Trophoblast cell (in vitro differentiated cells and primary cell): ENCODE data around the gene JUN.

Experiments
- DNase-seq, 2 donors: peaks; one replicate each; pipeline ENCODE4 v3.0.0-alpha.2; 2016
- H2AFZ ChIP-seq: 2 replicates; pipeline ENCODE4 v1.6.1; 2013; ENCODE audit warnings: low read length, moderate library complexity, mild to moderate bottlenecking; ENCODE audit not compliant: insufficient read depth, poor library complexity
- H2AK5ac ChIP-seq: 2 replicates; pipeline ENCODE4 v1.6.1; 2013; ENCODE audit warnings: mild to moderate bottlenecking, low read length
- H2BK120ac ChIP-seq: 2 replicates; pipeline ENCODE4 v1.6.1; 2013; ENCODE audit warnings: low read length, mild to moderate bottlenecking, moderate library complexity; ENCODE audit not compliant: insufficient read depth, poor library complexity
- H2BK12ac ChIP-seq: 2 replicates; pipeline ENCODE4 v1.6.1; 2013; ENCODE audit warnings: mild to moderate bottlenecking, low read length, moderate library complexity
- H2BK5ac ChIP-seq: 2 replicates; pipeline ENCODE4 v1.6.1; 2013; ENCODE audit warnings: low read length, low read depth, moderate library complexity, mild to moderate bottlenecking; ENCODE audit not compliant: poor library complexity
- H3K14ac ChIP-seq: 2 replicates; pipeline ENCODE4 v1.6.1; 2013; ENCODE audit warnings: mild to moderate bottlenecking, low read length
- H3K18ac ChIP-seq: 2 replicates; pipeline ENCODE4 v1.6.1; 2013; ENCODE audit warnings: mild to moderate bottlenecking, low read length
- H3K23ac ChIP-seq: 2 replicates; pipeline ENCODE4 v1.6.1; 2013; ENCODE audit warnings: low read length
- H3K27ac ChIP-seq: 2 replicates; pipeline ENCODE4 v1.5.1; 2013; ENCODE audit warnings: low read depth, mild to moderate bottlenecking, inconsistent platforms, low read length, moderate library complexity
- H3K27me3 ChIP-seq: 2 replicates; pipeline ENCODE4 v1.6.1; 2013; ENCODE audit warnings: inconsistent platforms, mild to moderate bottlenecking, low read length, moderate library complexity; ENCODE audit not compliant: insufficient read depth
- H3K36me3 ChIP-seq, 2 experiments: 1 replicate in 1 of 2; 2 replicates in 1 of 2; pipeline ENCODE4 v1.6.1; 2013; ENCODE audit warnings: low read length in 2 of 2, mild to moderate bottlenecking in 2 of 2, moderate library complexity in 1 of 2; ENCODE audit not compliant: insufficient read depth in 2 of 2, control insufficient read depth in 1 of 2
- H3K4ac ChIP-seq: 2 replicates; pipeline ENCODE4 v1.6.1; 2013; ENCODE audit warnings: low read depth, mild to moderate bottlenecking, low read length, moderate library complexity
- H3K4me1 ChIP-seq, 2 experiments: 1 replicate in 1 of 2; 2 replicates in 1 of 2; pipeline ENCODE4 v1.6.1; 2013; ENCODE audit warnings: low read length in 2 of 2, mild to moderate bottlenecking in 2 of 2, moderate library complexity in 1 of 2; ENCODE audit not compliant: insufficient read depth in 2 of 2, control insufficient read depth in 1 of 2
- H3K4me2 ChIP-seq: 2 replicates; pipeline ENCODE4 v1.6.1; 2013; ENCODE audit warnings: inconsistent platforms, mild to moderate bottlenecking, low read length, moderate library complexity
- H3K4me3 ChIP-seq: 2 replicates; pipeline ENCODE4 v1.5.1; 2013; ENCODE audit warnings: mild to moderate bottlenecking, low read depth, low read length, inconsistent platforms
- H3K79me1 ChIP-seq: one replicate; pipeline ENCODE4 v1.6.1; 2013; ENCODE audit warnings: low read length
- H3K79me2 ChIP-seq: 2 replicates; pipeline ENCODE4 v1.6.1; 2013; ENCODE audit warnings: low read length, mild to moderate bottlenecking; ENCODE audit not compliant: control insufficient read depth, insufficient read depth, poor library complexity
- H3K9ac ChIP-seq: 2 replicates; pipeline ENCODE4 v1.6.1; 2013; ENCODE audit warnings: mild to moderate bottlenecking, low read length
- H3K9me3 ChIP-seq: 2 replicates; pipeline ENCODE4 v1.6.1; 2013; ENCODE audit warnings: low read depth, mild to moderate bottlenecking, control low read depth, inconsistent platforms, low read length; ENCODE audit not compliant: insufficient read depth
- H4K12ac ChIP-seq: 2 replicates; pipeline ENCODE4 v1.6.1; 2013; ENCODE audit warnings: low read depth, mild to moderate bottlenecking, low read length, moderate library complexity
- H4K8ac ChIP-seq: 2 replicates; pipeline ENCODE4 v1.6.1; 2013; ENCODE audit warnings: low read depth, mild to moderate bottlenecking, low read length, moderate library complexity
- H4K91ac ChIP-seq: one replicate; pipeline ENCODE4 v1.6.1; 2013; ENCODE audit warnings: low read depth, mild to moderate bottlenecking, low read length, moderate library complexity
- WGBS: extraction: QIAGEN DNeasy Blood & Tissue Kit; methylation state at CpG from one replicate; pipeline ENCODE4 v1.1.7; 2013; ENCODE audit warnings: missing lambda C conversion rate; ENCODE audit not compliant: insufficient read length, insufficient coverage; ENCODE audit errors: extremely low coverage; 5-methylcytosine and 5-hydroxymethylcytosine counted together

Gene JUN

GRCh38 chr1:58738876-58739275, 45.0 kb downstream of the JUN start:
- Histone ChIP-seq H3K4ac (no peak overlapping the region), H3K18ac (no peak overlapping the region), H2AK5ac (no peak overlapping the region), H3K27me3 (no peaks in the 10 kb centered on the region), H3K4me3 (no peak overlapping the region), H3K9me3 (no peaks in the 10 kb centered on the region), H4K8ac (no peak overlapping the region), H3K4me2 (no peak overlapping the region), H2BK12ac (no peak overlapping the region), H3K4me1 (peaks cover 0 to 3% of the 10 kb centered on the region in 2 experiments), H2BK5ac (no peak overlapping the region), H2AFZ (no peak overlapping the region), H3K27ac (no peak overlapping the region), H3K14ac (no peak overlapping the region), H4K91ac (no peak overlapping the region), H2BK120ac (no peak overlapping the region), H3K9ac (no peak overlapping the region), H3K79me1 (peaks cover 2% of the 10 kb centered on the region), H4K12ac (no peak overlapping the region), H3K36me3 (no peaks in the 10 kb centered on the region), H3K23ac (no peak overlapping the region), H3K79me2 (no peaks in the 10 kb centered on the region)
- no CpG with 5 or more reads among the region's 3 CpGs for WGBS
- DNase-seq = peak in 1 of 2 donors; percentile 4

GRCh38 chr1:58735586-58735985, 48.3 kb downstream of the JUN start:
- Histone ChIP-seq H2BK120ac (no peak overlapping the region), H4K91ac (no peak overlapping the region), H3K27ac (no peak overlapping the region), H3K79me2 (no peaks in the 10 kb centered on the region), H2BK12ac (no peak overlapping the region), H3K4ac (no peak overlapping the region), H2AK5ac (no peak overlapping the region), H3K27me3 (no peaks in the 10 kb centered on the region), H3K23ac (no peak overlapping the region), H3K18ac (no peak overlapping the region), H2AFZ (no peak overlapping the region), H3K4me1 (no peaks in the 10 kb centered on the region), H3K4me3 (no peak overlapping the region), H4K8ac (no peak overlapping the region), H3K9me3 (no peaks in the 10 kb centered on the region), H4K12ac (no peak overlapping the region), H3K9ac (no peak overlapping the region), H3K79me1 (peaks cover 2% of the 10 kb centered on the region), H3K4me2 (no peak overlapping the region), H2BK5ac (no peak overlapping the region), H3K36me3 (no peaks in the 10 kb centered on the region), H3K14ac (no peak overlapping the region)
- DNase-seq = no peak
- no CpG with 5 or more reads among the region's 5 CpGs for WGBS

DNA sequence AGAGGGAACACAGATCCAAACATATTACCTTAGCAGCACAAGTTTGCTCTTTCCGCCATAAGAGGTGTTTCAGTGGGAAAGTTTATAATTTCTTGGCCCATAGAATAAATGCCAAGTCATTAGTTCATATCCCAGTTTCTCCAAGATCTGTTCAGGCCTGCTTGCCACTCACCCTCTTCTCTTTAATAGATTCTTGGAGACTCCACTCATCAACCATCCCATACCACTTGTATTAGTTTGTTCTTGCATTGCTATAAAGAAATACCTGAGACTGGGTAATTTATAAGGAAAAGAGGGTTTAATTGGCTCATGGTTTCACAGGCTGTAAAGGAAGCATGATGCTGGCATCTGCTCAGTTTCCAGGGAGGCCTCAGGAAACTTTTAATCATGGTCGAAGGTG, 49.2 kb downstream of the JUN start:
- Histone ChIP-seq H3K79me2 (no peaks in the 10 kb centered on the region), H2BK120ac (no peak overlapping the region), H3K4me1 (no peaks in the 10 kb centered on the region), H3K4me2 (no peak overlapping the region), H3K27me3 (no peaks in the 10 kb centered on the region), H2AK5ac (no peak overlapping the region), H3K14ac (no peak overlapping the region), H3K18ac (no peak overlapping the region), H3K79me1 (peaks cover 2% of the 10 kb centered on the region), H3K23ac (no peak overlapping the region), H2BK5ac (no peak overlapping the region), H3K4me3 (no peak overlapping the region), H4K91ac (no peak overlapping the region), H3K27ac (no peak overlapping the region), H2AFZ (no peak overlapping the region), H3K9ac (no peak overlapping the region), H4K8ac (no peak overlapping the region), H2BK12ac (no peak overlapping the region), H3K36me3 (no peaks in the 10 kb centered on the region), H3K4ac (no peak overlapping the region), H3K9me3 (no peaks in the 10 kb centered on the region), H4K12ac (no peak overlapping the region)
- DNase-seq = no peak
- WGBS = no CpG with 5 or more reads among the region's 2 CpGs

DNA sequence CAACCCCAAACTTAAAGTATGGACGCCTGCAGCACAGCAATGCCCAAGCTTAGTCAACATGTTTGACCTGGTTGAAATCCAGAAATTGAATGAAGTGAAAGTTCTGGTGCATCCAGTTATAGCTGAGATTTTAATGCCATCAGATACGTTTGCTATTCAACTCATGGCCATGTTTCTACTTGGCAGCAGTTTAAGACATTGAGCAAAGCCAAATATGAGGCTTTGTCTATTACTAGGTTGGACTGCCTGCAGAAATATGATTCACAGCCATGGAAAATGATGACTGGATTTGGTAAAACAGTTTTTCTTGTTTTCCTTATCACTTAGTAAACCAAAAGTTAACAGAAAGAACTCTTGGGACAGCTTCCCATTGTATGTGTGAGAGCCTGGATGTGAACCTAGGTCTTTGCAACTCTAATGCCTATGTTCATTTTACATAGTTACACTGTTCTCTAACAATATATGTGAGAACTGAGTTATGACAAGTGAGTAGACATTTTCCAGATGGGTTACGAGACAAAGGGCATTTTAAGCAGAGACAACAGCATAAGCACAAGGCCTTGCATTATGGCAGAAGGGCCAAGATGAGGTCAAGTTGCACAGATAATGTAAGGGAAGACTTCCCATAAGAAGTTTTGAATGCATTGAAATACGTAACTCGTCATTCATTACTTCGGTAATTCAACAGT, 51.6 kb downstream of the JUN start:
- H3K79me2 ChIP-seq = no peaks in the 10 kb centered on the region
- H2BK12ac ChIP-seq = no peak overlapping the region
- WGBS = no CpG with 5 or more reads among the region's 6 CpGs
- no peaks in the 10 kb centered on the region for H3K27me3 ChIP-seq
- no peak overlapping the region for H3K23ac ChIP-seq
- no peak overlapping the region for H4K8ac ChIP-seq
- no peak overlapping the region for H2BK5ac ChIP-seq
- peaks cover 2% of the 10 kb centered on the region for H3K79me1 ChIP-seq
- no peak overlapping the region for H3K27ac ChIP-seq
- no peak overlapping the region for H3K4me3 ChIP-seq
- H3K18ac ChIP-seq = no peak overlapping the region
- no peak overlapping the region for H2AFZ ChIP-seq
- H2BK120ac ChIP-seq = no peak overlapping the region
- H3K4me1 ChIP-seq = peaks cover 0 to 2% of the 10 kb centered on the region in 2 experiments
- H4K91ac ChIP-seq = no peak overlapping the region
- H3K9ac ChIP-seq = no peak overlapping the region
- no peak overlapping the region for H3K4me2 ChIP-seq
- no peak overlapping the region for H3K4ac ChIP-seq
- H3K36me3 ChIP-seq = no peaks in the 10 kb centered on the region
- no peak overlapping the region for H2AK5ac ChIP-seq
- DNase-seq = no peak
- H3K9me3 ChIP-seq = no peaks in the 10 kb centered on the region
- H4K12ac ChIP-seq = no peak overlapping the region
- H3K14ac ChIP-seq = no peak overlapping the region
